HL-60 (cell line): ENCODE results near the gene UNKL.

Experiments used
- CTCF ChIP-seq: IDR thresholded peaks from one replicate; pipeline ENCODE4 v1.5.1; 2011; ENCODE audit warnings: low read length, control low read depth, inconsistent platforms; ENCODE audit not compliant: insufficient read depth
- GABPA ChIP-seq: IDR thresholded peaks from 2 replicates; pipeline ENCODE4 v1.6.1; 2012; ENCODE audit warnings: low read depth
- POLR2AphosphoS5 ChIP-seq: IDR thresholded peaks from 2 replicates; pipeline ENCODE4 v1.6.1; 2012; ENCODE audit warnings: low read depth

- TF ChIP-seq CTCF (no peak), GABPA (no peak), POLR2AphosphoS5 (no peak)
These were observed 10.8 kb downstream of the UNKL start for GRCh38 chr16:1403733-1404132.
